RWPE2 (cell line): ENCODE data around the gene RASGRP1.

Experiments used
- ATAC-seq: fragments of 200-7000 bp; cut with Tn5 transposase; 3 replicates; pipeline ENCODE4 v1.9.1; 2021; ENCODE audit warnings: low read depth
- DNase-seq: peaks from one replicate; pipeline ENCODE4 v3.0.0-alpha.2; 2020; ENCODE audit warnings: low spot score
- H3K27ac ChIP-seq: fragments of 450-650 bp; 2 replicates; pipeline ENCODE4 v1.5.1; 2017; ENCODE audit warnings: mild to moderate bottlenecking; ENCODE audit not compliant: poor library complexity, severe bottlenecking
- H3K27me3 ChIP-seq: fragments of 250-450 bp; sonication (Bioruptor Pico); 2 replicates; pipeline ENCODE4 v1.5.1; 2021; ENCODE audit warnings: mild to moderate bottlenecking, moderate library complexity; ENCODE audit not compliant: insufficient read depth, poor library complexity, severe bottlenecking
- H3K36me3 ChIP-seq: fragments of 250-450 bp; sonication (Bioruptor Pico); 2 replicates; pipeline ENCODE4 v1.5.1; 2020; ENCODE audit warnings: low read depth, mild to moderate bottlenecking, moderate library complexity
- H3K4me1 ChIP-seq: fragments of 250-450 bp; sonication (Bioruptor Pico); 2 replicates; pipeline ENCODE4 v1.5.1; 2021; ENCODE audit warnings: mild to moderate bottlenecking, moderate library complexity; ENCODE audit not compliant: insufficient read depth, poor library complexity, severe bottlenecking
- H3K4me3 ChIP-seq: fragments of 250-450 bp; sonication (Bioruptor Pico); 2 replicates; pipeline ENCODE4 v1.5.1; 2021; ENCODE audit warnings: mild to moderate bottlenecking, moderate library complexity; ENCODE audit not compliant: severe bottlenecking
- H3K9me3 ChIP-seq: fragments of 250-450 bp; sonication (Bioruptor Pico); 2 replicates; pipeline ENCODE4 v1.5.1; 2021; ENCODE audit warnings: mild to moderate bottlenecking, moderate library complexity; ENCODE audit not compliant: severe bottlenecking
- CTCF ChIP-seq: fragments of 450-650 bp; IDR thresholded peaks from one replicate; pipeline ENCODE4 v1.5.1; 2017; ENCODE audit warnings: mild to moderate bottlenecking, moderate library complexity; ENCODE audit not compliant: poor library complexity, severe bottlenecking

The RASGRP1 gene

GRCh38 chr15:38471974-38472373, 92.6 kb downstream of the RASGRP1 start:
- TF ChIP-seq CTCF: no peak
- Histone ChIP-seq H3K27ac (no peak overlapping the region), H3K27me3 (no peaks in the 10 kb centered on the region), H3K4me1 (no peaks in the 10 kb centered on the region), H3K36me3 (peaks cover 84% of the 10 kb centered on the region), H3K4me3 (no peak overlapping the region), H3K9me3 (no peaks in the 10 kb centered on the region)
- DNase-seq (no peak), ATAC-seq (no peak)

GRCh38 chr15:38470816-38471215, 93.8 kb downstream of the RASGRP1 start:
- H3K27me3 ChIP-seq: no peaks in the 10 kb centered on the region
- peaks cover 85% of the 10 kb centered on the region for H3K36me3 ChIP-seq
- no peaks in the 10 kb centered on the region for H3K9me3 ChIP-seq
- no peaks in the 10 kb centered on the region for H3K4me1 ChIP-seq
- no peak for ATAC-seq
- no peak for DNase-seq
- TF ChIP-seq CTCF: no peak
- H3K27ac ChIP-seq: no peak overlapping the region
- H3K4me3 ChIP-seq: no peak overlapping the region

GRCh38 chr15:38464675-38465074, 99.9 kb downstream of the RASGRP1 start:
- Histone ChIP-seq H3K9me3 (no peaks in the 10 kb centered on the region), H3K27ac (no peak overlapping the region), H3K4me3 (no peak overlapping the region), H3K4me1 (no peaks in the 10 kb centered on the region), H3K27me3 (no peaks in the 10 kb centered on the region), H3K36me3 (peaks cover 50% of the 10 kb centered on the region)
- no peak for ATAC-seq
- no peak for DNase-seq
- no peak for TF ChIP-seq CTCF

- Histone ChIP-seq H3K4me3 (no peak overlapping the region), H3K27me3 (no peaks in the 10 kb centered on the region), H3K27ac (no peak overlapping the region), H3K36me3 (peaks cover 50% of the 10 kb centered on the region), H3K4me1 (no peaks in the 10 kb centered on the region), H3K9me3 (no peaks in the 10 kb centered on the region)
- ATAC-seq (no peak), DNase-seq (no peak)
- no peak for TF ChIP-seq CTCF
Measured at GRCh38 chr15:38463893-38464292, 100.7 kb downstream of the RASGRP1 start.

GRCh38 chr15:38461066-38461833, 103.4 kb downstream of the RASGRP1 start:
- peaks cover 30% of the 10 kb centered on the region for H3K36me3 ChIP-seq
- H3K27me3 ChIP-seq: no peaks in the 10 kb centered on the region
- TF ChIP-seq CTCF: no peak
- no peak overlapping the region for H3K27ac ChIP-seq
- DNase-seq (no peak), ATAC-seq (peak; percentile 41; the same call in 1 of the 3 replicates)
- H3K9me3 ChIP-seq: no peaks in the 10 kb centered on the region
- no peak overlapping the region for H3K4me3 ChIP-seq
- H3K4me1 ChIP-seq: no peaks in the 10 kb centered on the region
